ENCODE measurements around the gene SYTL1. TPM values are rescaled to one million over a fixed set of nuclear protein-coding genes. Genes with fewer than 3 reads are reported as not detected.
A peak's percentile ranks its signal among the peaks of the same experiment; 100 is the strongest.

Gene SYTL1
- total RNA-seq, 1 donor from 2014 or later, result 30.6 TPM

DNA sequence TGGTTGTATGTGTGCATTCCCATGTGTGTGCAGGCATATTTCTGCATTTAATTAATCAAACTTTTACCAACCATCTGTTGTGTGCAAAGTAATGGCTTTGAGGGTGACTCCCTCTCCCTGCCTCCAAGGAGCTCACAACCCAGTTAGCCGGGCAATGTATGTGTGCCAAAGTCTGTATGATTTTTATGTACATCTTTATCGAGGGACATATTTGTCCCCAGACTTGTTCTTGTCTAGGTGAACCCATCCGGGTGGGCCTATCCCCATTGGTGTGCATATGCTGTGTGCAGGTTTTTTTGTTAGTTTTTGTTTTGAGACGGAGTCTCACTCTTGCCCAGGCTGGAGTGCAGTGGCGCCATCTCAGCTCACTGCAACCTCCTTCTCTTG lies 1.8 kb downstream of the SYTL1 start:
- no peak for DNase-seq
- H3K27ac ChIP-seq, result peak overlapping the region; percentile 82

GRCh38 chr1:27345272-27345671 lies 3.5 kb downstream of the SYTL1 start:
- intact Hi-C loops (cut with DNase I), result no loop called here
- ATAC-seq (no peak), DNase-seq (no peak)
- no peak overlapping the region for H3K27ac ChIP-seq
- no peaks in the 10 kb centered on the region for H3K27me3 ChIP-seq
- TF ChIP-seq, protein P1, sequence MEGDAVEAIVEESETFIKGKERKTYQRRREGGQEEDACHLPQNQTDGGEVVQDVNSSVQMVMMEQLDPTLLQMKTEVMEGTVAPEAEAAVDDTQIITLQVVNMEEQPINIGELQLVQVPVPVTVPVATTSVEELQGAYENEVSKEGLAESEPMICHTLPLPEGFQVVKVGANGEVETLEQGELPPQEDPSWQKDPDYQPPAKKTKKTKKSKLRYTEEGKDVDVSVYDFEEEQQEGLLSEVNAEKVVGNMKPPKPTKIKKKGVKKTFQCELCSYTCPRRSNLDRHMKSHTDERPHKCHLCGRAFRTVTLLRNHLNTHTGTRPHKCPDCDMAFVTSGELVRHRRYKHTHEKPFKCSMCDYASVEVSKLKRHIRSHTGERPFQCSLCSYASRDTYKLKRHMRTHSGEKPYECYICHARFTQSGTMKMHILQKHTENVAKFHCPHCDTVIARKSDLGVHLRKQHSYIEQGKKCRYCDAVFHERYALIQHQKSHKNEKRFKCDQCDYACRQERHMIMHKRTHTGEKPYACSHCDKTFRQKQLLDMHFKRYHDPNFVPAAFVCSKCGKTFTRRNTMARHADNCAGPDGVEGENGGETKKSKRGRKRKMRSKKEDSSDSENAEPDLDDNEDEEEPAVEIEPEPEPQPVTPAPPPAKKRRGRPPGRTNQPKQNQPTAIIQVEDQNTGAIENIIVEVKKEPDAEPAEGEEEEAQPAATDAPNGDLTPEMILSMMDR (IDR thresholded peaks at IDR 0.05), result no peak
- no peaks in the 10 kb centered on the region for H3K9me3 ChIP-seq
- no peak overlapping the region for H3K4me3 ChIP-seq
- H3K36me3 ChIP-seq, result no peaks in the 10 kb centered on the region
- peaks cover 11% of the 10 kb centered on the region for H3K4me1 ChIP-seq

More for the DNA sequence above, 1.8 kb downstream of the SYTL1 start:
- Histone ChIP-seq H3K36me3 (no peaks in the 10 kb centered on the region), H3K4me3 (peak overlapping the region; percentile 62), H3K4me1 (peaks cover 8% of the 10 kb centered on the region), H3K9me3 (no peaks in the 10 kb centered on the region), H3K27me3 (no peaks in the 10 kb centered on the region)
- intact Hi-C loops (cut with DNase I), result no loop called here
- TF ChIP-seq, protein P1 (IDR thresholded peaks at IDR 0.05), result no peak
- no peak for ATAC-seq

DNA sequence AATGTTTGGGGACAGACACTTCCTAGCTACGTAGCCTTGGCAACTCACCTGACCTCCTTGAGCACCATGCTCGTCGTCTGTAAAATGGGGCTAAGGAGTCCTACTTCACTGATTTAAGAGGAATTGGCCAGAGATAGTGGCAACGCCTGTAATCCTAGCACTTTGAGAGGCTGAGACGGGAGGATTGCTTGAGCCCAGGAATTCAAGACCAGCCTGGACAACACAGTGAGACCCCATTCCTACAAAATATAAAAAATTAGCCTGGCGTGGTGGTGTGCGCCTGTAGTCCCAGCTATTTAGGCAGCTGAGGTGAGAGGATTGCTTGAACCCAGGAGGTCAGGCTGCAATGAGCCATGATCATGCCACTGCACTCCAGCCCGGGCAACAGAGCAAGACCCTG lies 4.5 kb downstream of the SYTL1 start:
- DNase-seq (no peak), ATAC-seq (no peak)
- Histone ChIP-seq H3K27ac (no peak overlapping the region), H3K4me3 (no peak overlapping the region), H3K27me3 (no peaks in the 10 kb centered on the region), H3K36me3 (no peaks in the 10 kb centered on the region), H3K9me3 (no peaks in the 10 kb centered on the region), H3K4me1 (peaks cover 21% of the 10 kb centered on the region)
- intact Hi-C loops (cut with DNase I), result no loop called here
- TF ChIP-seq, protein P1 (IDR thresholded peaks at IDR 0.05), result no peak

GRCh38 chr1:27346991-27347624 lies 5.3 kb downstream of the SYTL1 start:
- Histone ChIP-seq H3K27ac (no peak overlapping the region), H3K36me3 (no peaks in the 10 kb centered on the region), H3K27me3 (no peaks in the 10 kb centered on the region), H3K4me1 (peaks cover 20% of the 10 kb centered on the region), H3K4me3 (no peak overlapping the region), H3K9me3 (no peaks in the 10 kb centered on the region)
- ATAC-seq, result no peak
- DNase-seq, result no peak
- TF ChIP-seq, protein P1 (IDR thresholded peaks at IDR 0.05), result no peak
- intact Hi-C loops (cut with DNase I), result no loop called here

DNA sequence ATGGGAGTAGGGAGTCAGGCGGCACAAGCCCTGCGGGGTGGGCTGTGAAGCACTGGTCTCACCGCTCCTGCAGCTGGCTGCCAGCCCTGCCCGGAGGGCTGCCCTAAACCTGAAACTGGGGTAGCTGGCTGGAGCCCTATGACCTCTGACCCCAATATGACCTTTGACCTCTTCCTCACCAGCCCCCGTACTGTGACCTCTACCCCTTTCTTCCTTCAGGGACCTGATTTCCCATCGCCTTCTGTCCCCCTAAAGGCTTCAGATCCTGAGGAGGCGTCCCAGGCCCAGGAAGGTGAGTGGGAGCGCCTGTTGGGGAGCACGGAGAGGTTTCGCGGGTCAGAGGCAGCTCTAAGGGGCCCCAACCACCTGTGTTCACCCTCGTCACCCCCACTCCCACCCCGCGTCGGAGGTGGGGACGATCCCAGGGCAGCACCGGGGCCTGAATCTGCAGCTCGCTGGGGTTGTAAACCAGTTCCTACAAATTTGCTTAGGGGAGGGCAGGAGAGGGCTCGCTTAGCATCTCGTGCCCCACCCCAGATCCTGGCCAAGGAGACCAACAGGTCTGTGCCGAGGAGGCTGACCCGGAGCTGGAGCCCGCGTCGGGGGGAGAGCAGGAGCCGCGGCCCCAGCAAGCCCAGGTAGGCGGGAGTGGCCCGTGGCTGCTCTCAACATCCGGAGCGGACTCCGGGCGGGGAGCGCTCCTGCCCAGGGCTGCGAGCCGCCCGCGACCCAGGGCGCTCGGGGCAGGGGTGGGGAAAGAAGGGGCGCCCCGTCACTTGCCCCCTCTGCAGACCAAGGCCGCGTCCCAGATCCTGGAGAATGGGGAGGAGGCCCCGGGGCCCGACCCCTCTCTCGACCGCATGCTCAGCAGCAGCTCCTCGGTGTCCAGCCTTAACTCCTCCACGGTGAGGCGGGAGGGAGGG lies 7.3 kb downstream of the SYTL1 start:
- TF ChIP-seq, protein P1 (IDR thresholded peaks at IDR 0.05), result no peak
- no peak overlapping the region for H3K27ac ChIP-seq
- H3K4me3 ChIP-seq, result peak overlapping the region; percentile 51
- H3K9me3 ChIP-seq, result no peaks in the 10 kb centered on the region
- peaks cover 10% of the 10 kb centered on the region for H3K36me3 ChIP-seq
- DNase-seq (peak; percentile 91), ATAC-seq (peak; percentile 85)
- H3K27me3 ChIP-seq, result no peaks in the 10 kb centered on the region
- peaks cover 13% of the 10 kb centered on the region for H3K4me1 ChIP-seq
- intact Hi-C loops (cut with DNase I), result no loop called here
